ENCODE results near the gene BUB3. TPM values are rescaled to one million over a fixed set of nuclear protein-coding genes. Genes with fewer than 3 reads are reported as not detected.

The BUB3 gene
- total RNA-seq, 1 experiment from 2014 or later, result 291 TPM

GRCh38 chr10:123150271-123150985 lies 3.8 kb upstream of the BUB3 start:
- Histone ChIP-seq H3K9me3 (ENCODE audit: low read length) (no peaks in the 10 kb centered on the region), H3K36me3 (ENCODE audit: low read depth, low read length) (peaks cover 6% of the 10 kb centered on the region; the same call in 1 of the 2 replicates), H3K4me3 (ENCODE audit: low read length) (no peak overlapping the region), H2AFZ (ENCODE audit: low read length) (no peak overlapping the region), H4K20me1 (ENCODE audit: low read length) (peaks cover 7% of the 10 kb centered on the region; the same call in 1 of the 2 replicates), H3K27me3 (ENCODE audit: low read length) (no peaks in the 10 kb centered on the region), H3K4me2 (ENCODE audit: low read length) (no peak overlapping the region), H3K4me1 (ENCODE audit: insufficient read depth, low read length) (peaks cover 5% of the 10 kb centered on the region; the same call in 1 of the 2 replicates), H3K9ac (ENCODE audit: low read length) (no peak overlapping the region), H3F3A (ENCODE audit: low read length, unreplicated experiment) (no peaks in the 10 kb centered on the region), H3K27ac (ENCODE audit: low read length) (no peak overlapping the region), H3K9me2 (replicated peaks; ENCODE audit: low read length) (no peaks in the 10 kb centered on the region), H3K79me2 (ENCODE audit: low read length) (peaks cover 13% of the 10 kb centered on the region)
- ChIA-PET CTCF (no interaction called here), POLR2A (ENCODE audit: unreplicated experiment) (no interaction called here)
- intact Hi-C loops (cut with micrococcal nuclease), result no loop called here
- no TSS peak for BruUV-seq (replicated peaks)
- no peak for ATAC-seq
- TF ChIP-seq EZH2 (IDR thresholded peaks at IDR 0.05; ENCODE audit: low read length, unreplicated experiment), result no peak
- TF ChIP-seq EZH2phosphoT487 (IDR thresholded peaks at IDR 0.05; ENCODE audit: borderline replicate concordance, low read length), result no peak
- no peak for TF ChIP-seq CTCF (conservative IDR thresholded peaks at IDR 0.05; ENCODE audit: low read depth, low read length)
- DNase-seq, result no peak

- H3K27ac ChIP-seq (ENCODE audit: low read length), result no peak overlapping the region
- no peak overlapping the region for H2AFZ ChIP-seq (ENCODE audit: low read length)
- peaks cover 9% of the 10 kb centered on the region; the same call in 1 of the 2 replicates for H4K20me1 ChIP-seq (ENCODE audit: low read length)
- H3K27me3 ChIP-seq (ENCODE audit: low read length), result no peaks in the 10 kb centered on the region
- CTCF ChIA-PET, result no interaction called here
- peaks cover 11% of the 10 kb centered on the region; the same call in 1 of the 2 replicates for H3K36me3 ChIP-seq (ENCODE audit: low read depth, low read length)
- H3K9me2 ChIP-seq (replicated peaks; ENCODE audit: low read length), result no peaks in the 10 kb centered on the region
- no peak overlapping the region for H3K4me3 ChIP-seq (ENCODE audit: low read length)
- POLR2A ChIA-PET (ENCODE audit: unreplicated experiment), result no interaction called here
- no peak for ATAC-seq
- intact Hi-C loops (cut with micrococcal nuclease), result no loop called here
- no peak overlapping the region for H3K9ac ChIP-seq (ENCODE audit: low read length)
- no peak for TF ChIP-seq EZH2phosphoT487 (IDR thresholded peaks at IDR 0.05; ENCODE audit: borderline replicate concordance, low read length)
- no peak for TF ChIP-seq EZH2 (IDR thresholded peaks at IDR 0.05; ENCODE audit: low read length, unreplicated experiment)
- TF ChIP-seq CTCF (conservative IDR thresholded peaks at IDR 0.05; ENCODE audit: low read depth, low read length), result no peak
- H3K79me2 ChIP-seq (ENCODE audit: low read length), result peaks cover 20% of the 10 kb centered on the region
- H3K4me2 ChIP-seq (ENCODE audit: low read length), result no peak overlapping the region
- no TSS peak for BruUV-seq (replicated peaks)
- H3K4me1 ChIP-seq (ENCODE audit: insufficient read depth, low read length), result peaks cover 5% of the 10 kb centered on the region; the same call in 1 of the 2 replicates
- H3K9me3 ChIP-seq (ENCODE audit: low read length), result no peaks in the 10 kb centered on the region
- DNase-seq, result no peak
- no peaks in the 10 kb centered on the region for H3F3A ChIP-seq (ENCODE audit: low read length, unreplicated experiment)
These were observed 3.0 kb upstream of the BUB3 start for GRCh38 chr10:123150986-123151736.

- no TSS peak for BruUV-seq (replicated peaks)
- no peaks in the 10 kb centered on the region for H3F3A ChIP-seq (ENCODE audit: low read length, unreplicated experiment)
- H3K27me3 ChIP-seq (ENCODE audit: low read length), result no peaks in the 10 kb centered on the region
- TF ChIP-seq CTCF (conservative IDR thresholded peaks at IDR 0.05; ENCODE audit: low read depth, low read length) (no peak), EZH2 (IDR thresholded peaks at IDR 0.05; ENCODE audit: low read length, unreplicated experiment) (no peak), EZH2phosphoT487 (IDR thresholded peaks at IDR 0.05; ENCODE audit: borderline replicate concordance, low read length) (no peak)
- ChIA-PET CTCF (no interaction called here), POLR2A (ENCODE audit: unreplicated experiment) (no interaction called here)
- no peak overlapping the region for H3K4me3 ChIP-seq (ENCODE audit: low read length)
- ATAC-seq (no peak), DNase-seq (no peak)
- H3K79me2 ChIP-seq (ENCODE audit: low read length), result peaks cover 26% of the 10 kb centered on the region
- H3K4me2 ChIP-seq (ENCODE audit: low read length), result no peak overlapping the region
- H3K9ac ChIP-seq (ENCODE audit: low read length), result no peak overlapping the region
- H3K4me1 ChIP-seq (ENCODE audit: insufficient read depth, low read length), result peaks cover 10% of the 10 kb centered on the region
- no peaks in the 10 kb centered on the region for H3K9me2 ChIP-seq (replicated peaks; ENCODE audit: low read length)
- no peak overlapping the region for H3K27ac ChIP-seq (ENCODE audit: low read length)
- peaks cover 15% of the 10 kb centered on the region for H4K20me1 ChIP-seq (ENCODE audit: low read length)
- H3K36me3 ChIP-seq (ENCODE audit: low read depth, low read length), result peaks cover 17% of the 10 kb centered on the region
- intact Hi-C loops (cut with micrococcal nuclease), result no loop called here
- H2AFZ ChIP-seq (ENCODE audit: low read length), result no peak overlapping the region
- H3K9me3 ChIP-seq (ENCODE audit: low read length), result no peaks in the 10 kb centered on the region
These were observed 2.5 kb upstream of the BUB3 start for GRCh38 chr10:123151737-123152135.
